Endothelial cell (in vitro differentiated cells): Measurements from ENCODE around the gene RAP1GAP. TPM values are rescaled to one million over a fixed set of nuclear protein-coding genes. Genes with fewer than 3 reads are reported as not detected.

Experiments used
- DNase-seq: peaks from one replicate; pipeline ENCODE4 v3.0.0; 2021; ENCODE audit warnings: low spot score
- H3K27ac Mint-ChIP-seq: one replicate; pipeline ENCODE4 v1.8.0; 2021; ENCODE audit warnings: mixed read lengths, inconsistent platforms; ENCODE audit not compliant: unreplicated experiment
- H3K27me3 Mint-ChIP-seq: one replicate; pipeline ENCODE4 v1.8.0; 2021; ENCODE audit warnings: mild to moderate bottlenecking, moderate library complexity, mixed read lengths, inconsistent platforms; ENCODE audit not compliant: unreplicated experiment
- H3K36me3 Mint-ChIP-seq: one replicate; pipeline ENCODE4 v1.8.0; 2021; ENCODE audit warnings: mild to moderate bottlenecking, low read depth, mixed read lengths, inconsistent platforms; ENCODE audit not compliant: unreplicated experiment
- H3K4me1 Mint-ChIP-seq: one replicate; pipeline ENCODE4 v1.8.0; 2021; ENCODE audit warnings: mild to moderate bottlenecking, mixed read lengths, inconsistent platforms; ENCODE audit not compliant: unreplicated experiment
- H3K4me3 Mint-ChIP-seq: one replicate; pipeline ENCODE4 v1.8.0; 2021; ENCODE audit warnings: mild to moderate bottlenecking, mixed read lengths, inconsistent platforms; ENCODE audit not compliant: unreplicated experiment
- H3K9me3 Mint-ChIP-seq: one replicate; pipeline ENCODE4 v1.8.0; 2021; ENCODE audit warnings: mixed read lengths, inconsistent platforms; ENCODE audit not compliant: unreplicated experiment
- total RNA-seq: library from RNA; stranded (reverse); fragmentation: NEBNext Ultra II Directional; extraction: Animal tissue kit (Norgen Biotek cat#: 25700); gene quantifications from one replicate; pipeline ENCODE4 v1.2.1, GENCODE V29; 2021; ENCODE audit not compliant: unreplicated experiment
- TF ChIP-seq, protein P1 (sequence below): fragments of 200-600 bp; sonication (generic); IDR thresholded peaks from one replicate; pipeline ENCODE4 v1.5.0; 2021; ENCODE audit warnings: antibody characterized with exemption; ENCODE audit not compliant: unreplicated experiment

The RAP1GAP gene
- total RNA-seq, 1 donor from 2014 or later: 0.56 TPM

- peaks cover 11% of the 10 kb centered on the region for H3K27me3 Mint-ChIP-seq
- peaks cover 12% of the 10 kb centered on the region for H3K4me1 Mint-ChIP-seq
- no peak overlapping the region for H3K4me3 Mint-ChIP-seq
- no peak overlapping the region for H3K27ac Mint-ChIP-seq
- no peaks in the 10 kb centered on the region for H3K36me3 Mint-ChIP-seq
- no peak for DNase-seq
- TF ChIP-seq, protein P1, sequence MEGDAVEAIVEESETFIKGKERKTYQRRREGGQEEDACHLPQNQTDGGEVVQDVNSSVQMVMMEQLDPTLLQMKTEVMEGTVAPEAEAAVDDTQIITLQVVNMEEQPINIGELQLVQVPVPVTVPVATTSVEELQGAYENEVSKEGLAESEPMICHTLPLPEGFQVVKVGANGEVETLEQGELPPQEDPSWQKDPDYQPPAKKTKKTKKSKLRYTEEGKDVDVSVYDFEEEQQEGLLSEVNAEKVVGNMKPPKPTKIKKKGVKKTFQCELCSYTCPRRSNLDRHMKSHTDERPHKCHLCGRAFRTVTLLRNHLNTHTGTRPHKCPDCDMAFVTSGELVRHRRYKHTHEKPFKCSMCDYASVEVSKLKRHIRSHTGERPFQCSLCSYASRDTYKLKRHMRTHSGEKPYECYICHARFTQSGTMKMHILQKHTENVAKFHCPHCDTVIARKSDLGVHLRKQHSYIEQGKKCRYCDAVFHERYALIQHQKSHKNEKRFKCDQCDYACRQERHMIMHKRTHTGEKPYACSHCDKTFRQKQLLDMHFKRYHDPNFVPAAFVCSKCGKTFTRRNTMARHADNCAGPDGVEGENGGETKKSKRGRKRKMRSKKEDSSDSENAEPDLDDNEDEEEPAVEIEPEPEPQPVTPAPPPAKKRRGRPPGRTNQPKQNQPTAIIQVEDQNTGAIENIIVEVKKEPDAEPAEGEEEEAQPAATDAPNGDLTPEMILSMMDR: no peak
- H3K9me3 Mint-ChIP-seq: no peaks in the 10 kb centered on the region
Measured at GRCh38 chr1:21612057-21612456, 57.1 kb downstream of the RAP1GAP start.

DNA sequence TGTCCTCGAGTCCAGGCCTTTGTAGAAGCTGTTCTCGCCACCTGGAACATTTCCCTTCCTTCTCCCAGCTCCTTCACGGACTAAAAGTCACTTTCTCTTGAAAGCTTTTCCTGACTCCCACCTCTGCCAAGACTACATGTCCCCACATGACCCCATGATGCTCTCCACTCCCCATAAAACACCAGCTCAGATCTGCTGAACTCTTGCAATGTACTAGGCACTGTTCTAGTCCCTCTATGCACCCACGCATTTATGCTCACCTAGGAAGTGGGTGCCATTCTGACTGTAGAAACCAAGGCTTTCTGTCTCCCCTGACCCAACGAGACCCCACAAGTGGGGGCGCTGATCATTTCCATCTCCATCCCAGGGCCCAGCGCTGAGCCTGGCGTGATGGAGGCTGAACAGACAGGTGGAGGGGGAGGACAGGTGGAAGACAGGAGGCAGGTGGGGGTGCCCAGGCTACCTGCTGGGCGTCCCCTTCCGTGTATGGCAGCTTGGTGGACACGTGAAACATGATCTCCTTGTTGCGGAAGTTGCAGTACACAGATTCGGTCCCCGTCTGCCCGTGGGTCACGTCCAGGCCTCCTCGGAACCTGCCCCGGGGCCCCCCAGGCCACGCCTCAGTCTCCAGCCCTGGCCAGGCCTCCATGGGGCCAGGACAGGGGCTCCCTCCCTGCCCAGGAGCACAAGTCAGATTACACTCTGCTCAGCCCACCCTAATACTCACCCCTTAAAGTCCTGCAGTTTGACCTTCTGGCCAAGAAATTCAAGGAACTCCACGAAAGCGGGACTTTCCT lies 58.0 kb downstream of the RAP1GAP start:
- Mint-ChIP-seq H3K36me3 (no peaks in the 10 kb centered on the region), H3K27me3 (peaks cover 13% of the 10 kb centered on the region), H3K4me1 (peaks cover 12% of the 10 kb centered on the region), H3K27ac (no peak overlapping the region), H3K4me3 (no peak overlapping the region), H3K9me3 (no peaks in the 10 kb centered on the region)
- TF ChIP-seq, protein P1: no peak
- no peak for DNase-seq

DNA sequence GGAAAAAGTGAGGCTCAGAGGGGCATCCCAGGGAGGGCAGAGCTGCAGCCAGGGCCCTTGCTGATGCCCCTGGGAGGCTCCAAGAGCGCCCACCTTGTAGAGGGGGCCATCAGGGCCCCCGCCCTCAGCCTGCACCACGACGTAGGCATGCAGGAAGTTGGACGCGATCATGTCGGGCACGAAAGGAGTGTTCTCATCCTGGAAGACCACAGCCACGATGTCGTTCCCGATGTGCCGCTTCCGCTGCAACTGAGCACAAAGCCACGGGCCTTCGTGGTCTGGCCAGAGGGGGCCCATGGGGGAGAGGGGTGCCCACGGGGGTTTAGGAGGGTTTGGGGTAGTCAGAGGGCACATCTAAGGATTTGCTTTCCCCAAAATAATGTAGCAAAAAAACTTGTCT lies 59.1 kb downstream of the RAP1GAP start:
- Mint-ChIP-seq H3K4me3 (no peak overlapping the region), H3K9me3 (no peaks in the 10 kb centered on the region), H3K27me3 (peaks cover 8% of the 10 kb centered on the region), H3K36me3 (no peaks in the 10 kb centered on the region), H3K4me1 (peaks cover 12% of the 10 kb centered on the region), H3K27ac (no peak overlapping the region)
- TF ChIP-seq, protein P1: no peak
- no peak for DNase-seq

- no peak overlapping the region for H3K4me3 Mint-ChIP-seq
Measured at GRCh38 chr1:21608798-21609197, 60.4 kb downstream of the RAP1GAP start.

More at GRCh38 chr1:21608798-21609197, 60.4 kb downstream of the RAP1GAP start:
- no peak for DNase-seq
- Mint-ChIP-seq H3K27ac (no peak overlapping the region), H3K36me3 (no peaks in the 10 kb centered on the region), H3K9me3 (no peaks in the 10 kb centered on the region), H3K4me1 (peaks cover 15% of the 10 kb centered on the region), H3K27me3 (peaks cover 14% of the 10 kb centered on the region)
- TF ChIP-seq, protein P1: no peak
